GM12865 (cell line): ENCODE data around the gene WDR88.

Source experiments
- DNase-seq: peaks from one replicate; pipeline ENCODE4 v3.0.0; 2010; ENCODE audit warnings: low read depth
- H3K4me3 ChIP-seq: 2 replicates; pipeline ENCODE4 v1.5.1; 2011; ENCODE audit warnings: mild to moderate bottlenecking, low read depth, low read length, control low read depth
- TF ChIP-seq, protein P1 (sequence below): IDR thresholded peaks from 2 replicates; pipeline ENCODE4 v1.5.1; 2011; ENCODE audit warnings: low read length, control low read depth, low read depth, inconsistent platforms; ENCODE audit not compliant: insufficient read depth; ENCODE audit errors: missing control alignments

The WDR88 gene

DNA sequence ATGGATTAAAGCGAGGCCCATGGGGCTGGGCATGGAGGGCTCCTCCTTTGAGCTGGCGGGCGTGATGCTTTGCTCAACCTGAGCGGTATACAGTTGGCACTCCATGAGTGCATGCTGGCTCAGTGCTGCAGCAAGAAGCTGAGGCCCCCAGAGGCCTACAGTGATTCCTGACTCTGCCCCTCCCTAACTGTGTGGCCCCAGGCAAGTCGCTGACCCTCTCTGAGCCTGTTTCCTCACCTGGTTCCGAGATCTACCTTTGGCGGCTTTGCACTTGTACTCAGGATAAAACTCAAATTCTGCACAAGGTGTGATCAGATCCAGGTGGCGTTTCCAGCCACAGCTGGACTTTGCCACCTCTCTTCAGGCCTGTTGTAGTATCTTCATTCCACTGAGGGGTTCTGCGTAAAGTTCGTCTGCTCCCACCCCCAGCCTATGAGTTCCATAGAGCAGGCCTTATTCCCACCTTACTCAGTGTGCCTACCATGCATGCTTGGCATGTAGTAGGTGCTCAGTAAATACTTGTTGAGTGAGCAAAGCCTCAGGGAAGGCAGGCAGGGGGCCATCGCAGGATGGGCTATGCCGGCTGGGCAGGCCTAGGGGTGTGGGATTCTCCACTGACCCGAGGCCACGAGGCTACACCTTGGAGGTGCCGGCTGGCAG, 70.1 kb downstream of the WDR88 start:
- no peak overlapping the region for H3K4me3 ChIP-seq
- DNase-seq = no peak
- TF ChIP-seq, protein P1, sequence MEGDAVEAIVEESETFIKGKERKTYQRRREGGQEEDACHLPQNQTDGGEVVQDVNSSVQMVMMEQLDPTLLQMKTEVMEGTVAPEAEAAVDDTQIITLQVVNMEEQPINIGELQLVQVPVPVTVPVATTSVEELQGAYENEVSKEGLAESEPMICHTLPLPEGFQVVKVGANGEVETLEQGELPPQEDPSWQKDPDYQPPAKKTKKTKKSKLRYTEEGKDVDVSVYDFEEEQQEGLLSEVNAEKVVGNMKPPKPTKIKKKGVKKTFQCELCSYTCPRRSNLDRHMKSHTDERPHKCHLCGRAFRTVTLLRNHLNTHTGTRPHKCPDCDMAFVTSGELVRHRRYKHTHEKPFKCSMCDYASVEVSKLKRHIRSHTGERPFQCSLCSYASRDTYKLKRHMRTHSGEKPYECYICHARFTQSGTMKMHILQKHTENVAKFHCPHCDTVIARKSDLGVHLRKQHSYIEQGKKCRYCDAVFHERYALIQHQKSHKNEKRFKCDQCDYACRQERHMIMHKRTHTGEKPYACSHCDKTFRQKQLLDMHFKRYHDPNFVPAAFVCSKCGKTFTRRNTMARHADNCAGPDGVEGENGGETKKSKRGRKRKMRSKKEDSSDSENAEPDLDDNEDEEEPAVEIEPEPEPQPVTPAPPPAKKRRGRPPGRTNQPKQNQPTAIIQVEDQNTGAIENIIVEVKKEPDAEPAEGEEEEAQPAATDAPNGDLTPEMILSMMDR = no peak

DNA sequence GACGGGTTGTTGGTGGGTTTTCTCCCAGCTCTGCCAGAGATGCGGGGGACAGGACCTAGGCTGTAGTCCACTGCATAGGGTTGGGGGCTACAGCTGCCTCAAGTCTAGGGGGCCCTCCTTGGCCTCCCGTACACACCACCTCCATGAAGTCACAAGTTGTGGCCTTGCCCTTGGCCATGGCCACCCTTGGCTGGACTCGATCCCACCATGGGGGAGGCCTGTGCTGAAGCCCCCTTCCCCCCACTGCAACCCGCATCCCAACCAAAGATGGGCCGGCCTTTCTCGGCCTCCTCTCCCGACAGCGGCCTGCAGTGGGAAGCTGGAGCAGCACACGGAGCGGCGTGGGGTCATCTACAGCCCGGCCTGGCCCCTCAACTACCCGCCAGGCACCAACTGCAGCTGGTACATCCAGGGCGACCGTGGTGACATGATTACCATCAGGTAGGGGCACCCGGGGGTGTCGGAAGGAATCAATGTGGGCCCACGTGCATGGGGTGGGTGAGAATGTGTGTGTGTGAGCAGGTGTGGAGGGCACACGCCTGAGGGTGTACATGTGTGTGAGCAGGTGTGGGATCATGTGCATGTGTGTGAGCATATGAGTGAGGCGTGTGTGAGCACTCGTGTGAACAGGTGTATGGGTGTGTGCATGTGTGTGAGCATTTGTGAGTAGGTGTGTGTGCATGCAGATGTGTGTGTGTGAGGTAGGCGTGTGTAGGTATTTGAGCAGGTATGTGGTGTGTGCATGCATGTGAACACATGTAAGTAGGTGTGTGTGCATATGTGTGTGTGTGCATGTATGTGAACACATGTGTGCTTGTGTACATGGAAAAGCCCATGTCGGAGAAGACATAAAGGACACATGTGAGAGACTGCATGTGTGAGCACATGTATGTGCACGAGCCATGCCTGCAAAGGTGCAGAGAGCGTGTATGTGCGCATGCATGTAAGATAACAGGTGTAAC, 70.9 kb downstream of the WDR88 start:
- no peak for DNase-seq
- H3K4me3 ChIP-seq = no peak overlapping the region
- TF ChIP-seq, protein P1 = no peak

DNA sequence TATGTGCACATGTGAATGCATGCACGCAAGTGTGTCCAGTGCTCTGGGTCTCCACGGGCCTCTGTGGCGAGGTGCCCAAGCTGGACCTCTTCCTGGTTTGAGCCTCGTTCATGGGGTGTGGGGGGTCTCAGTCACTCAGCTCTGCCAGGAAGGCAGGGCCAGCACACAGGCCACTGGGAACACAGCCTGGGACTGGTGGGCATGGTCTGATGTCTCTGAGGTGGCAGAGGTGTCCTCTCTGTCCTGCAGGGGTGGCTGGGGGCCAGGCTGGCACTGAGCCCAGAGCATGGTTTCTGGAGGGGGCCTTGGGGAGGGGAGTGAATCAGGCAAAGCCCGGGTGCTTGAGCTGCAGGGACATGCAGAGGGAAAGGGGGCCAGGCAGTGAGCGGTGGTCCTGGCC, 71.6 kb downstream of the WDR88 start:
- DNase-seq = no peak

DNA sequence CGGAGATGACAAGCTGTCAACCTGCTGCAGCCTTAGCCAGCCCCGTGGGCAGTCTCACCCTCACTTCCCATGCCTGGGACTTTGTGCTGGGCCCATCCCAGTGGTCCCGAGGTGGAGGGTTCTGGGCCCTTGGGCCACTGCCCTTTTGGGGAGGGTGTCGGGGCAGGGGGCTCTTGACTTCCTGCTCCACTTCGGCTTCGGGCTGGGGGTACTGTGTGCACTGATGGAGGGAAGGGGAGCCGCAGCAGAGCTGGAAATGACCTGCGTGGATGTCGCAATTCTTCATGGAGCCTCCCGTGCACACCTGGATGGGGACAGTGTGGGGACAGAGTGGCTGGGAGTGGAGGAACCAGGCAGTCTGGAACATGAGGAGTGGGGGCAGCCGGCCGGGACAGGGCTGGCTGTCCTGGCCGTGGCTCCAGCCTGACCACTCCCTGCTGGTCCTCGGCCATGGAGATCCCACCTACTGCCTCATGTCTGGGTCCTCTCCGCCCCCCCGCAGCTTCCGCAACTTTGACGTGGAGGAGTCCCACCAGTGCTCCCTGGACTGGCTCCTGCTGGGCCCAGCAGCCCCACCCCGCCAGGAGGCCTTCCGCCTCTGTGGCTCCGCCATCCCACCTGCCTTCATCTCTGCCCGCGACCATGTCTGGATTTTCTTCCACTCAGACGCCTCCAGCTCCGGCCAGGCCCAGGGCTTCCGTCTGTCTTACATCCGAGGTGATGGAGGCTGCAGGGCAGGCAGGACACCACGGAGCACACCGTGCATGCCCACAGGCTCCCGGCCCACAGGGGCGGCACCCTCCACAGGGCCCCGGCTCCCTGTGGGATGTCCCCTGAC, 72.4 kb downstream of the WDR88 start:
- H3K4me3 ChIP-seq = no peak overlapping the region
- TF ChIP-seq, protein P1 = no peak
- no peak for DNase-seq

More for the DNA sequence above, 71.6 kb downstream of the WDR88 start:
- no peak overlapping the region for H3K4me3 ChIP-seq
- TF ChIP-seq, protein P1 = no peak

DNA sequence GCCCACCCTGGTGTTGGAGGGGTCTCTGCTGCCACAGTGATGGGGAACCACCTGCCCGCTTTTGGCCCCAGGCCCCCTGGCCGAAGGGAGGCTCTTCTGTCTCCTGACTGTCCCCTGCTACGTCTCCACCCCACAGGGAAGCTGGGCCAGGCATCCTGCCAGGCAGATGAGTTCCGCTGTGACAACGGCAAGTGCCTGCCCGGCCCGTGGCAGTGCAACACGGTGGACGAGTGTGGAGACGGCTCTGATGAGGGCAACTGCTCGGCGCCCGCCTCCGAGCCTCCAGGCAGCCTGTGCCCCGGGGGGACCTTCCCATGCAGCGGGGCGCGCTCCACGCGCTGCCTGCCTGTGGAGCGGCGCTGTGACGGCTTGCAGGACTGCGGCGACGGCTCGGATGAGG, 73.2 kb downstream of the WDR88 start:
- H3K4me3 ChIP-seq = no peak overlapping the region
- no peak for DNase-seq
- TF ChIP-seq, protein P1 = no peak

DNA sequence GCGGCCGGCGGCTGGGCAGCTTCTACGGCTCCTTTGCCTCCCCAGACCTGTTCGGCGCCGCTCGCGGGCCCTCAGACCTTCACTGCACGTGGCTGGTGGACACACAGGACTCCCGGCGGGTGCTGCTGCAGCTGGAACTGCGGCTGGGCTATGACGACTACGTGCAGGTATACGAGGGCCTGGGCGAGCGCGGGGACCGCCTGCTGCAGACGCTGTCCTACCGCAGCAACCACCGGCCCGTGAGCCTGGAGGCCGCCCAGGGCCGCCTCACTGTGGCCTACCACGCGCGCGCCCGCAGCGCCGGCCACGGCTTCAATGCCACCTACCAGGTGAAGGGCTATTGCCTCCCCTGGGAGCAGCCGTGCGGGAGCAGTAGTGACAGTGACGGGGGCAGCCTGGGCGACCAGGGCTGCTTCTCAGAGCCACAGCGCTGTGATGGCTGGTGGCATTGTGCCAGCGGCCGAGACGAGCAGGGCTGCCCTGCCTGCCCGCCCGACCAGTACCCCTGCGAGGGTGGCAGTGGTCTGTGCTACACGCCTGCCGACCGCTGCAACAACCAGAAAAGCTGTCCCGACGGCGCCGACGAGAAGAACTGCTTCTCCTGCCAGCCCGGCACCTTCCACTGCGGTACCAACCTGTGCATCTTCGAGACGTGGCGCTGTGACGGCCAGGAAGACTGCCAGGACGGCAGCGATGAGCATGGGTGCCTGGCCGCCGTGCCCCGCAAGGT, 73.8 kb downstream of the WDR88 start:
- no peak overlapping the region for H3K4me3 ChIP-seq
- TF ChIP-seq, protein P1 = no peak
- no peak for DNase-seq
